Measurements from ENCODE around the gene CDK16.
A peak's percentile ranks its signal among the peaks of the same experiment; 100 is the strongest.

The CDK16 gene

DNA sequence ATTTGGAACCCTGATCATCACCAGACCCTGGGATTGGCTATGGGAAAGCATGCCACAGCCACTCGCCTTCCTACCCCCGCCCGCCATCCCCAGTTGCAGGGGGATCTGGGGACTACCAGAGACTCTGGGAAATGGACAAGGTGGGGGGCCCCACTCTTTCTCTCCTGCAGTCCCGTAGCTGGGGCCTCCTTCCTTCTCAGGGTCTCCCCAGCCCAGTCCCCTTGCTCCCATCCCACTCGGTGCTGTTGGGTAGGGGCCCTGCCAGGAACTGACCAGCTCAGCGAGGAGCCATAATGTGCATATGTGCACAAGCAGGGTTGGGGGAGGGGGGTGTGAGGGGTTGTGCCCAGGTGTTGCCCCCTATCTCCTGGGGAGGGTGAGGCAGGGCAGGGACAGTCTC, 10.9 kb downstream of the CDK16 start:
- DNase-seq (ENCODE audit: low read depth in 1 of 2, low spot score in 1 of 2): no peak
- Histone ChIP-seq H3K27ac (replicated peaks) (no peak overlapping the region), H3K27me3 (ENCODE audit: insufficient read depth, poor library complexity, severe bottlenecking) (no peaks in the 10 kb centered on the region), H3K4me3 (replicated peaks; ENCODE audit: insufficient read depth, low read length) (no peak overlapping the region)
- TF ChIP-seq REST (IDR thresholded peaks at IDR 0.05; ENCODE audit: insufficient replicate concordance, low read depth) (no peak), SPI1 (IDR thresholded peaks at IDR 0.05; ENCODE audit: borderline replicate concordance, low read depth) (no peak), POLR2AphosphoS5 (IDR thresholded peaks at IDR 0.05; ENCODE audit: low read depth) (no peak), GABPA (IDR thresholded peaks at IDR 0.05; ENCODE audit: low read depth) (no peak)
- TF ChIP-seq, protein P1, sequence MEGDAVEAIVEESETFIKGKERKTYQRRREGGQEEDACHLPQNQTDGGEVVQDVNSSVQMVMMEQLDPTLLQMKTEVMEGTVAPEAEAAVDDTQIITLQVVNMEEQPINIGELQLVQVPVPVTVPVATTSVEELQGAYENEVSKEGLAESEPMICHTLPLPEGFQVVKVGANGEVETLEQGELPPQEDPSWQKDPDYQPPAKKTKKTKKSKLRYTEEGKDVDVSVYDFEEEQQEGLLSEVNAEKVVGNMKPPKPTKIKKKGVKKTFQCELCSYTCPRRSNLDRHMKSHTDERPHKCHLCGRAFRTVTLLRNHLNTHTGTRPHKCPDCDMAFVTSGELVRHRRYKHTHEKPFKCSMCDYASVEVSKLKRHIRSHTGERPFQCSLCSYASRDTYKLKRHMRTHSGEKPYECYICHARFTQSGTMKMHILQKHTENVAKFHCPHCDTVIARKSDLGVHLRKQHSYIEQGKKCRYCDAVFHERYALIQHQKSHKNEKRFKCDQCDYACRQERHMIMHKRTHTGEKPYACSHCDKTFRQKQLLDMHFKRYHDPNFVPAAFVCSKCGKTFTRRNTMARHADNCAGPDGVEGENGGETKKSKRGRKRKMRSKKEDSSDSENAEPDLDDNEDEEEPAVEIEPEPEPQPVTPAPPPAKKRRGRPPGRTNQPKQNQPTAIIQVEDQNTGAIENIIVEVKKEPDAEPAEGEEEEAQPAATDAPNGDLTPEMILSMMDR (IDR thresholded peaks at IDR 0.05; ENCODE audit: insufficient read depth, low read length): no peak

- Histone ChIP-seq H3K27me3 (ENCODE audit: insufficient read depth, poor library complexity, severe bottlenecking) (no peaks in the 10 kb centered on the region), H3K4me3 (replicated peaks; ENCODE audit: insufficient read depth, low read length) (no peak overlapping the region), H3K27ac (replicated peaks) (no peak overlapping the region)
- DNase-seq (ENCODE audit: low read depth in 1 of 2, low spot score in 1 of 2): no peak
- TF ChIP-seq REST (IDR thresholded peaks at IDR 0.05; ENCODE audit: insufficient replicate concordance, low read depth): no peak
- TF ChIP-seq POLR2AphosphoS5 (IDR thresholded peaks at IDR 0.05; ENCODE audit: low read depth): peak; percentile 25; the same call in 1 of the 2 replicates
- TF ChIP-seq, protein P1 (IDR thresholded peaks at IDR 0.05; ENCODE audit: insufficient read depth, low read length): no peak
- TF ChIP-seq GABPA (IDR thresholded peaks at IDR 0.05; ENCODE audit: low read depth): no peak
- TF ChIP-seq SPI1 (IDR thresholded peaks at IDR 0.05; ENCODE audit: borderline replicate concordance, low read depth): no peak
These were observed 11.8 kb downstream of the CDK16 start for GRCh38 chrX:47230136-47230868.

DNA sequence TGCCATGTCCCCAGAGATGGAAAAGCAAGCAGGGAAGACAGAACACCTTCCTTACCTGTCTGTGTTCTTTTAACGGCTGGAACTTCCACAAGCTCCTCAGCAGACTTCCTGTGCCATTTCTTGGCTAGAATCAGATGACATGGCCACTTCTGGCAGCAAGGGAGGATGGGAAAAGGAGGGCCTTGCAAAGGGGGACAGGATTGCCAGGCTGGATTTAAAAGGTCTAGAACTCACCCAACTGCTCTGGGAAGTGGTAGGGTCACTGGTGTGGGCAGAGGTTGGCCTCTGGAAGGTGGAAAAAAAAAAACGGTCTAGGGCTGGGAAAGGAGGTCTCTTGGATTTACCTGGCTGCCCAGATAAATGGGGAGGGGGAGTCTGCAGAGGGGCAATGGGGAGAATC, 12.7 kb downstream of the CDK16 start:
- Histone ChIP-seq H3K4me3 (replicated peaks; ENCODE audit: insufficient read depth, low read length) (no peak overlapping the region), H3K27me3 (ENCODE audit: insufficient read depth, poor library complexity, severe bottlenecking) (no peaks in the 10 kb centered on the region), H3K27ac (replicated peaks) (no peak overlapping the region)
- no peak for TF ChIP-seq SPI1 (IDR thresholded peaks at IDR 0.05; ENCODE audit: borderline replicate concordance, low read depth)
- TF ChIP-seq POLR2AphosphoS5 (IDR thresholded peaks at IDR 0.05; ENCODE audit: low read depth): 0 out of 2 replicates have a peak, but pooled peaks have one; percentile 8
- TF ChIP-seq REST (IDR thresholded peaks at IDR 0.05; ENCODE audit: insufficient replicate concordance, low read depth): no peak
- no peak for DNase-seq (ENCODE audit: low read depth in 1 of 2, low spot score in 1 of 2)
